Stimulated activated effector memory CD8-positive, alpha-beta T cell treated with anti-CD3 and anti-CD28 coated beads, Interleukin-12 subunit alpha, Interleukin-12 subunit beta, amount 100 ng/mL, for 72 hours (primary cell): Measurements from ENCODE around the gene DCST1.
"Not testable (repeated sequence)": the region's sequence is repeated elsewhere in the genome, so short reads cannot be mapped to it uniquely, and the experiment has no call there.

Source experiments
- ATAC-seq: fragments of 150-1000 bp; cut with Tn5 transposase; 2 replicates; pipeline ENCODE4 v1.10.0; 2021
- DNase-seq, 2 donors: peaks; one replicate each; pipeline ENCODE4 v3.0.0; 2021 to 2022; ENCODE audit warnings: low spot score in 2 of 2
- H3K27ac Mint-ChIP-seq: one replicate; pipeline ENCODE4 v1.8.0; 2022; ENCODE audit warnings: mild to moderate bottlenecking, mixed read lengths
- H3K36me3 Mint-ChIP-seq: one replicate; pipeline ENCODE4 v1.8.0; 2022; ENCODE audit warnings: mild to moderate bottlenecking, mixed read lengths
- H3K4me1 Mint-ChIP-seq: one replicate; pipeline ENCODE4 v1.8.0; 2022; ENCODE audit warnings: mixed read lengths
- H3K4me3 Mint-ChIP-seq: one replicate; pipeline ENCODE4 v1.8.0; 2022; ENCODE audit warnings: mild to moderate bottlenecking, mixed read lengths
- H3K9me3 Mint-ChIP-seq: one replicate; pipeline ENCODE4 v1.8.0; 2022; ENCODE audit warnings: mixed read lengths

Gene DCST1

GRCh38 chr1:155033524-155033923 is at the start of gene DCST1, which contains the start of gene DCST2:
Gene DCST1 (plus strand): TSS chr1:155033824. CDS start chr1:155034037, 213 bp downstream.
Gene DCST2 (minus strand): TSS chr1:155033781. CDS start chr1:155033701, 80 bp downstream.
- Mint-ChIP-seq H3K4me3 (no peak within 1 kb of the TSS), H3K36me3 (no peaks in the 10 kb centered on the region), H3K4me1 (no peaks in the 10 kb centered on the region), H3K9me3 (no peaks in the 10 kb centered on the region), H3K27ac (peak within 1 kb of the TSS; percentile 54)
- no peak for DNase-seq
- no peak for ATAC-seq

- not testable (repeated sequence) for H3K4me3 Mint-ChIP-seq, DNase-seq, H3K9me3 Mint-ChIP-seq, ATAC-seq, H3K27ac Mint-ChIP-seq
- peaks cover 20% of the 10 kb centered on the region for H3K4me1 Mint-ChIP-seq
- peaks cover 85% of the 10 kb centered on the region for H3K36me3 Mint-ChIP-seq
These were observed 46.9 kb upstream of the DCST1 start for GRCh38 chr1:154986736-154987135.

- no peaks in the 10 kb centered on the region for H3K9me3 Mint-ChIP-seq
- H3K36me3 Mint-ChIP-seq = peaks cover 79% of the 10 kb centered on the region
- ATAC-seq = no peak
These were observed 46.3 kb upstream of the DCST1 start for GRCh38 chr1:154987326-154987725.

GRCh38 chr1:154988058-154988954 is 45.3 kb upstream of the DCST1 start:
- no peak for DNase-seq
- peak overlapping the region; percentile 64 for H3K27ac Mint-ChIP-seq
- ATAC-seq = no peak

More at GRCh38 chr1:154987326-154987725, 46.3 kb upstream of the DCST1 start:
- no peak for DNase-seq
- no peak overlapping the region for H3K4me3 Mint-ChIP-seq
- H3K27ac Mint-ChIP-seq = no peak overlapping the region
- peaks cover 20% of the 10 kb centered on the region for H3K4me1 Mint-ChIP-seq

GRCh38 chr1:154989195-154989860 is 44.3 kb upstream of the DCST1 start:
- H3K9me3 Mint-ChIP-seq = no peaks in the 10 kb centered on the region
- H3K4me3 Mint-ChIP-seq = no peak overlapping the region
- peak overlapping the region; percentile 64 for H3K27ac Mint-ChIP-seq
- H3K36me3 Mint-ChIP-seq = peaks cover 72% of the 10 kb centered on the region
- H3K4me1 Mint-ChIP-seq = peaks cover 20% of the 10 kb centered on the region
- no peak for DNase-seq
- no peak for ATAC-seq

More at GRCh38 chr1:154988058-154988954, 45.3 kb upstream of the DCST1 start:
- Mint-ChIP-seq H3K36me3 (peaks cover 79% of the 10 kb centered on the region), H3K4me1 (peaks cover 20% of the 10 kb centered on the region), H3K9me3 (no peaks in the 10 kb centered on the region), H3K4me3 (no peak overlapping the region)

GRCh38 chr1:154990276-154990675 is 43.3 kb upstream of the DCST1 start:
- Mint-ChIP-seq H3K27ac (peak overlapping the region; percentile 38), H3K36me3 (peaks cover 62% of the 10 kb centered on the region), H3K4me3 (no peak overlapping the region), H3K4me1 (peaks cover 20% of the 10 kb centered on the region), H3K9me3 (no peaks in the 10 kb centered on the region)
- DNase-seq (no peak), ATAC-seq (no peak)

- no peak for ATAC-seq
These were observed 40.7 kb upstream of the DCST1 start for GRCh38 chr1:154992721-154993571.

GRCh38 chr1:154993572-154994268 is 39.9 kb upstream of the DCST1 start, which contains the start of gene LENEP:
Gene LENEP (plus strand): TSS chr1:154993586. CDS start chr1:154993608, 22 bp downstream.
- Mint-ChIP-seq H3K9me3 (no peaks in the 10 kb centered on the region), H3K4me1 (peaks cover 29% of the 10 kb centered on the region), H3K36me3 (peaks cover 30% of the 10 kb centered on the region), H3K27ac (peak within 1 kb of the TSS; percentile 81), H3K4me3 (no peak within 1 kb of the TSS)
- DNase-seq = no peak
- ATAC-seq = no peak

More at GRCh38 chr1:154992721-154993571, 40.7 kb upstream of the DCST1 start:
- peaks cover 29% of the 10 kb centered on the region for H3K4me1 Mint-ChIP-seq
- no peaks in the 10 kb centered on the region for H3K9me3 Mint-ChIP-seq
- DNase-seq = no peak
- no peak overlapping the region for H3K4me3 Mint-ChIP-seq
- H3K27ac Mint-ChIP-seq = peak overlapping the region; percentile 48
- peaks cover 38% of the 10 kb centered on the region for H3K36me3 Mint-ChIP-seq

GRCh38 chr1:154994269-154994587 is 39.4 kb upstream of the DCST1 start:
- peaks cover 30% of the 10 kb centered on the region for H3K36me3 Mint-ChIP-seq
- ATAC-seq (no peak), DNase-seq (no peak)
- peak overlapping the region; percentile 81 for H3K27ac Mint-ChIP-seq
- H3K4me1 Mint-ChIP-seq = peaks cover 29% of the 10 kb centered on the region
- no peaks in the 10 kb centered on the region for H3K9me3 Mint-ChIP-seq
- H3K4me3 Mint-ChIP-seq = no peak overlapping the region

- Mint-ChIP-seq H3K4me3 (no peak overlapping the region), H3K9me3 (no peaks in the 10 kb centered on the region), H3K27ac (peak overlapping the region; percentile 81), H3K36me3 (peaks cover 28% of the 10 kb centered on the region), H3K4me1 (peaks cover 28% of the 10 kb centered on the region)
- DNase-seq (no peak), ATAC-seq (no peak)
These were observed 39.0 kb upstream of the DCST1 start for GRCh38 chr1:154994591-154994990.

- Mint-ChIP-seq H3K4me1 (peaks cover 32% of the 10 kb centered on the region), H3K36me3 (peaks cover 28% of the 10 kb centered on the region), H3K27ac (peak overlapping the region; percentile 81)
- not testable (repeated sequence) for H3K4me3 Mint-ChIP-seq, ATAC-seq, DNase-seq, H3K9me3 Mint-ChIP-seq
These were observed 38.2 kb upstream of the DCST1 start for GRCh38 chr1:154995301-154995983.

GRCh38 chr1:154996966-154997701 is 36.5 kb upstream of the DCST1 start:
- Mint-ChIP-seq H3K4me3 (peak overlapping the region; percentile 8), H3K36me3 (peaks cover 16% of the 10 kb centered on the region), H3K27ac (no peak overlapping the region), H3K9me3 (no peaks in the 10 kb centered on the region), H3K4me1 (peaks cover 32% of the 10 kb centered on the region)
- ATAC-seq (no peak), DNase-seq (no peak)

- H3K4me3 Mint-ChIP-seq = peak overlapping the region; percentile 93
- ATAC-seq (no peak), DNase-seq (no peak)
- peak overlapping the region; percentile 91 for H3K27ac Mint-ChIP-seq
- H3K4me1 Mint-ChIP-seq = peaks cover 32% of the 10 kb centered on the region
- H3K9me3 Mint-ChIP-seq = no peaks in the 10 kb centered on the region
- H3K36me3 Mint-ChIP-seq = peaks cover 16% of the 10 kb centered on the region
These were observed 35.3 kb upstream of the DCST1 start for GRCh38 chr1:154998201-154998780.
